HG02840 (cell line): ENCODE measurements around the gene UST.
A peak's percentile ranks its signal among the peaks of the same experiment; 100 is the strongest.
"Not testable (repeated sequence)": the region's sequence is repeated elsewhere in the genome, so short reads cannot be mapped to it uniquely, and the experiment has no call there.

Experiments
- ATAC-seq: cut with Tn5 transposase; IDR thresholded peaks from one replicate; pipeline ENCODE4 v1.9.1; 2021; ENCODE audit warnings: mild to moderate bottlenecking, moderate library complexity, moderate number of reproducible peaks; ENCODE audit not compliant: unreplicated experiment, low FRiP score

Gene UST

GRCh38 chr6:148735989-148736388 is 10.8 kb upstream of the UST start:
- ATAC-seq: no peak

GRCh38 chr6:148736774-148737412 is 9.9 kb upstream of the UST start:
- ATAC-seq: no peak

- ATAC-seq: no peak
Measured at GRCh38 chr6:148737806-148738205, 9.0 kb upstream of the UST start.

GRCh38 chr6:148738946-148739821 is 7.6 kb upstream of the UST start:
- no peak for ATAC-seq

- ATAC-seq: no peak
Measured at GRCh38 chr6:148739822-148740128, 7.1 kb upstream of the UST start.

- ATAC-seq: no peak
Measured at GRCh38 chr6:148743476-148743875, 3.4 kb upstream of the UST start.

GRCh38 chr6:148745926-148746325 is 904 bp upstream of the UST start:
- no peak for ATAC-seq

- no peak for ATAC-seq
Measured at GRCh38 chr6:148747145-148747470, 278 bp downstream of the UST start.

- no peak for ATAC-seq
Measured at GRCh38 chr6:148747471-148748165, 788 bp downstream of the UST start.

- no peak for ATAC-seq
Measured at GRCh38 chr6:148749674-148750073, 2.8 kb downstream of the UST start.

- ATAC-seq: no peak
Measured at GRCh38 chr6:148750838-148751792, 4.3 kb downstream of the UST start.

GRCh38 chr6:148751793-148752170 is 5.0 kb downstream of the UST start:
- no peak for ATAC-seq

- not testable (repeated sequence) for ATAC-seq
Measured at GRCh38 chr6:148755379-148755778, 8.5 kb downstream of the UST start.

- peak; percentile 10 for ATAC-seq
Measured at GRCh38 chr6:148757944-148758480, 11.2 kb downstream of the UST start.

- peak; percentile 76 for ATAC-seq
Measured at GRCh38 chr6:148758492-148758891, 11.7 kb downstream of the UST start.

- no peak for ATAC-seq
Measured at GRCh38 chr6:148760258-148760534, 13.4 kb downstream of the UST start.

- no peak for ATAC-seq
Measured at GRCh38 chr6:148760568-148761526, 14.0 kb downstream of the UST start.

GRCh38 chr6:148761527-148762011 is 14.7 kb downstream of the UST start:
- no peak for ATAC-seq

GRCh38 chr6:148762231-148762630 is 15.4 kb downstream of the UST start:
- ATAC-seq: no peak
